T-helper 2 cell treated with Interferon-gamma antibody and Interleukin-4, amounts not matched to agents 5 μg/mL and 100 μg/mL, for 36 hours (primary cell): ENCODE data around the gene PDF.
A peak's percentile ranks its signal among the peaks of the same experiment; 100 is the strongest.

Source experiments
- DNase-seq: peaks from one replicate; pipeline ENCODE4 v3.0.0; 2021; ENCODE audit warnings: low spot score
- H3K27ac Mint-ChIP-seq: one replicate; pipeline ENCODE4 v1.8.0; 2021; ENCODE audit warnings: mild to moderate bottlenecking, mixed read lengths
- H3K27me3 Mint-ChIP-seq: one replicate; pipeline ENCODE4 v1.8.0; 2021; ENCODE audit warnings: low read depth, mixed read lengths
- H3K36me3 Mint-ChIP-seq: one replicate; pipeline ENCODE4 v1.8.0; 2021; ENCODE audit warnings: low read depth, mixed read lengths
- H3K4me1 Mint-ChIP-seq: one replicate; pipeline ENCODE4 v1.8.0; 2021; ENCODE audit warnings: low read depth, mixed read lengths
- H3K4me3 Mint-ChIP-seq: one replicate; pipeline ENCODE4 v1.8.0; 2022; ENCODE audit warnings: mild to moderate bottlenecking, moderate library complexity, mixed read lengths
- H3K9me3 Mint-ChIP-seq: one replicate; pipeline ENCODE4 v1.8.0; 2021; ENCODE audit warnings: mixed read lengths

Gene PDF

GRCh38 chr16:69327585-69328310 is 2.6 kb downstream of the PDF start:
- no peak for DNase-seq
- Mint-ChIP-seq H3K4me3 (peak overlapping the region; percentile 84), H3K27ac (no peak overlapping the region), H3K9me3 (no peaks in the 10 kb centered on the region), H3K4me1 (peaks cover 34% of the 10 kb centered on the region), H3K27me3 (no peaks in the 10 kb centered on the region), H3K36me3 (peaks cover 54% of the 10 kb centered on the region)

DNA sequence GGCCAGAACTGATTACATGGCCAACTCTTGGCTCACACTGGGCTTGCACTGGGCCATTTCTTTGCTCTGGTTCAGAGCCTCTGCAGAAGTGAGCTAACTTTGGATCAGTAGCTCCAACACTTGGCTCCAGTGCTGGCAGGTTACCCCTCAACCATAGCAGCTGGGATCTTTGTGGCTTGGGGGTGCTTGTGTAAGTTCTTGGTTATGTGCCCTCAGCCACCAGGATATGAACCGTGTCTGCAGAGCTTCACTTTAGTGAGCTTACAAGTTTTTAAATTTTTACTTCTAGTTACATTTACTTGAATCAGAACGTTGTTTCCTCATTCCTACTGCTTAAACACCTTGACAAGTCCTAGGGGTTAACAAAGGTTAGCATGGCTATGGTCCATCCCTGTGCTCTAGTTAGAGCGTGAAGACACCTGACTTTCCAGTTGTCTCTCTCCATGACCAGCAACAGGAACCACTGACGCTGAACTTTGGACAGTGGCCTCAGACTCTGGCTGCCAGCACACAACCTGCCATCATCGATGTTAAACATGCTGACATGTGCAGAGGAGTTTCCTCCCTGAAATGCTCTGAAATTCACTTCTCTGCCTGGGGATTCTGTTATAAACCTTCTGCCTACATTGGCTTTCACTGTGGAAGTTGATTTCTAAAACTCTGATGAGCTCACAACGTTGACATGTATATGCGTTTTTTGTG is 4.1 kb downstream of the PDF start:
- no peaks in the 10 kb centered on the region for H3K9me3 Mint-ChIP-seq
- peaks cover 30% of the 10 kb centered on the region for H3K4me1 Mint-ChIP-seq
- peak overlapping the region; percentile 10 for H3K4me3 Mint-ChIP-seq

GRCh38 chr16:69325784-69326171 is 4.6 kb downstream of the PDF start:
- no peak for DNase-seq
- peaks cover 60% of the 10 kb centered on the region for H3K36me3 Mint-ChIP-seq
- no peaks in the 10 kb centered on the region for H3K9me3 Mint-ChIP-seq
- peaks cover 30% of the 10 kb centered on the region for H3K4me1 Mint-ChIP-seq
- peak overlapping the region; percentile 10 for H3K4me3 Mint-ChIP-seq
- no peak overlapping the region for H3K27ac Mint-ChIP-seq
- H3K27me3 Mint-ChIP-seq: no peaks in the 10 kb centered on the region

More for the DNA sequence above, 4.1 kb downstream of the PDF start:
- Mint-ChIP-seq H3K36me3 (peaks cover 58% of the 10 kb centered on the region), H3K27me3 (no peaks in the 10 kb centered on the region), H3K27ac (no peak overlapping the region)
- no peak for DNase-seq

DNA sequence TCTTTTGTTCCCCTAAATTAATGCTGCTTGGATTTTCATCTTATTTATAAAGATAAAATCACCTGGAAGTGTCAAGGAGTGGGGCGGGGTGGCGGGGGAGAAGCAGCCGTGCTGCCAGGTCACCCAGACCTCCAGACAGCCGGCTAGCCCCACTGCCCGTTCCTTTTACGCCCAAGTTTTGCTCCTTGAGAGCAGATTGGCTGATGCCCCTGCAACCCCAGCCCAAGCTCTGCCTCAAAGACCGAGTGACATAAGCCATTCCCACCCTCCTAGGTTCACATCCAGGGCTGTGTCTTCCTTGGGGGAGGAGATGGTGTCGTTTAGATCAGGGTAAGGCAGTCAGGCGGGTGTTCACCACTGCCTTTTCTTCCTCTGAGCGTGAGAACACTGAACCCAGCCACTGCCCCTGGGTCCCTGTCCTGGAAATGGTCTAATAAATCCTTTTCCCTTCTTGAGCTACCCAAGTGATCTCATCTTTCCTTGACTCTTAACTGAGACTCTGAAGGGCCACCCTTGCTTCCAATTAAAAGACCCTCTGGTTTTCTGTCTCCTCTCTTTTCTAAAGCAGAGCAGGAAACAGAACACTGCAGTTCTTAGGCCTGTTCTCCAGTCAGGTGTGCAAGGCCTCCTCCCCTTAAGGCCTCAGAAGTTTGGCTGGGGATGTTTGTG is 5.7 kb downstream of the PDF start:
- Mint-ChIP-seq H3K27ac (no peak overlapping the region), H3K4me3 (no peak overlapping the region), H3K9me3 (no peaks in the 10 kb centered on the region), H3K36me3 (peaks cover 64% of the 10 kb centered on the region), H3K4me1 (peaks cover 30% of the 10 kb centered on the region), H3K27me3 (no peaks in the 10 kb centered on the region)
- no peak for DNase-seq

- H3K27ac Mint-ChIP-seq: no peak overlapping the region
- no peak overlapping the region for H3K4me3 Mint-ChIP-seq
- peaks cover 65% of the 10 kb centered on the region for H3K36me3 Mint-ChIP-seq
- no peak for DNase-seq
- peaks cover 25% of the 10 kb centered on the region for H3K4me1 Mint-ChIP-seq
- no peaks in the 10 kb centered on the region for H3K27me3 Mint-ChIP-seq
- no peaks in the 10 kb centered on the region for H3K9me3 Mint-ChIP-seq
Observed at GRCh38 chr16:69324013-69324531, 6.3 kb downstream of the PDF start.

DNA sequence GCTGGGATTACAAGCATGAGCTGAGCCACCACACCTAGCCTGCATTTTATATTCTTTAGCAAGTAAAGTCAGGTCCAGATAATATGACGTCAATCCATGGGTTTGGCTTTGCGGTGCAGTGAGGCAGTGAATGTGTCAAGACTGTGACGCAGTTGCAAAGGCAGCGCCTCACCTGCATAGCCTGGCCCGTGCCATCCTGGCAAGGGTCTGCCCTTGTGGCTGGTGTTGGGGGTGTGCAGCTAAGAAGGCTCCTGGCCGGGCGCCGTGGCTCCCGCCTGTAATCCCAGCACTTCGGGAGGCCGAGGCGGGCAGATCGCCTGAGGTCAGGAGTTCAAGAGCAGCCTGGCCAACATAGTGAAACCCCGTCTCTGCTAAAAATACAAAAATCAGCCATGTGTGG is 7.0 kb downstream of the PDF start:
- no peak overlapping the region for H3K4me3 Mint-ChIP-seq
- no peaks in the 10 kb centered on the region for H3K27me3 Mint-ChIP-seq
- no peak overlapping the region for H3K27ac Mint-ChIP-seq
- peaks cover 18% of the 10 kb centered on the region for H3K4me1 Mint-ChIP-seq
- H3K9me3 Mint-ChIP-seq: no peaks in the 10 kb centered on the region
- H3K36me3 Mint-ChIP-seq: peaks cover 60% of the 10 kb centered on the region
- DNase-seq: no peak

GRCh38 chr16:69322343-69322742 is 8.0 kb downstream of the PDF start:
- Mint-ChIP-seq H3K9me3 (no peaks in the 10 kb centered on the region), H3K27me3 (no peaks in the 10 kb centered on the region), H3K27ac (no peak overlapping the region), H3K4me1 (peaks cover 14% of the 10 kb centered on the region), H3K4me3 (no peak overlapping the region), H3K36me3 (peaks cover 58% of the 10 kb centered on the region)
- no peak for DNase-seq

DNA sequence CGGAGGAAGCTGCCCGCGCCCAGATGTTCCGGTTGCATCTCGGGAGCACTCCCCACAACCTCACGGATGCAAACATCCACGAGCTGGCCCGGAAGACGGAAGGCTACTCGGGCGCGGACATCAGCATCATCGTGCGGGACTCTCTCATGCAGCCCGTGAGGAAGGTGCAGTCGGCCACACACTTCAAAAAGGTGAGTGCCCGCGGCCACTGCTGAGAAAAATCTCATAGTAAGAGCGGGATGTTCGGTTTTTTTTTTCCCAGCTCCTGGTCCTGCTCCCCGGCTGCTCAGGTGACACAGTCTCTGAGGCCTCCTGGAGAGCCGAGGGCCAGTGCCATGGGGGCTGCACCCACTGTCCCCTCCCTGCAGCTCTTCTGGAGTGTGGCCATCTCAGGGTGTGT is 9.3 kb downstream of the PDF start:
- Mint-ChIP-seq H3K4me3 (no peak overlapping the region), H3K9me3 (no peaks in the 10 kb centered on the region), H3K27me3 (no peaks in the 10 kb centered on the region), H3K4me1 (peaks cover 4% of the 10 kb centered on the region), H3K36me3 (peaks cover 56% of the 10 kb centered on the region), H3K27ac (no peak overlapping the region)
- DNase-seq: no peak

DNA sequence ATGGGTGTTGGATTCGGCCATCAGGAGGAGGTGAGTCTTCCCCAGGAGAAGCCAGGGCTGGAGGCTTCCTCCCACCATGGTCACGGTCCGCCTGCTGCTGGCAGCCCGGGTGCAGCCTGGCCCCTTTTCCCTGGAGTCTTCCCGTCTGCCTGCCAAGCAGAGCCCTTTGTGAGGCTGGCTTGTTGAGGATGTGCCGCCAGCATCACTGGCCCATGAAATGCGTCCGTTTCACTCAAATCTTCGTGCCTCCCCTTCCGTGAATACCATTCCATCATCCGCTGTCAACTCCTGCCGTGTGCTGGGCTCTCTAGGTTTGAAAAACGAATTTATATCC is 9.7 kb downstream of the PDF start:
- Mint-ChIP-seq H3K27me3 (no peaks in the 10 kb centered on the region), H3K9me3 (no peaks in the 10 kb centered on the region), H3K4me3 (no peak overlapping the region), H3K27ac (no peak overlapping the region), H3K36me3 (peaks cover 55% of the 10 kb centered on the region), H3K4me1 (peaks cover under 1% of the 10 kb centered on the region)
- DNase-seq: no peak

DNA sequence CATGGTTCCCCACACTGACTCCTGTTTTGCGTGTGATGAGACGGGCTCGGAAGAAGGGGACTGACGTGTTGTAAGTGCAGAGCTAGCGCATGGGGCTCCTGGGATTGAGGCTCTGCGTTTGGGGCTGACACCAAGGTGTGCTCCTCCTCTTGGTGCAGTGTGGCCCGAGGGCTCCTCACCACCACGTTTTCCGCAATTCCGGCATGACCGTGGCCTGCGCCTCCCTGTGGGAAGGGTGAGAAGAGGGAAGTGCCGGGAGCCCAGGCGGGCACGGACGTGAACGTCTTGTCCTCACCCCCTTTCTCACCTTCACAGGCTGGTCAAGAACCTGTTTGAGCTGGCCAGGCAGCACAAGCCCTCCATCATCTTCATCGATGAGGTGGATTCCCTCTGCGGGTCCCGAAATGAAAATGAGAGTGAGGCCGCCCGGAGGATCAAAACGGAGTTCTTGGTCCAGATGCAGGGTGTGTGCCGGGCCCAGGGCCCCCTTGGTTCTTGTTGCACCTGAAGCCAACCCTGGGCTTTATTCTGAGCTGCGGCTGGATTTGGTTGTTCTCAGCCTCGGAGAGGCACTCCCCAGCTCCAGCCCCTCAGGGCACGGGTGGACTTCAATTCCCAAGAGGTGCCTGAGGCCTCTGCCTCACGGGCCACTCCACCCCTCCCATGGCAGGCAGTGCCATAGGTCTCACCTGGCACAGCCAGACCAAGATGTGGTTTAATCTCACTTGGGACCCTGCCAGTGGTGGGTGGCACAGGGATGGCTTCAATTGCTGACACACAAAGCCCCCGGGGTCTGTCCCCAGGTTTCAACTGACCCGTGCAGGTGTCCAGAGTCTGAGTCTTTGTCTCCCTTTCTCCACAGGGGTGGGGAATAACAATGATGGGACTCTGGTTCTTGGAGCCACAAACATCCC is 10.3 kb downstream of the PDF start:
- Mint-ChIP-seq H3K36me3 (peaks cover 53% of the 10 kb centered on the region), H3K4me3 (no peak overlapping the region), H3K27ac (no peak overlapping the region), H3K4me1 (no peaks in the 10 kb centered on the region), H3K9me3 (no peaks in the 10 kb centered on the region), H3K27me3 (no peaks in the 10 kb centered on the region)
- DNase-seq: no peak

- H3K36me3 Mint-ChIP-seq: peaks cover 49% of the 10 kb centered on the region
Observed at GRCh38 chr16:69319381-69319780, 11.0 kb downstream of the PDF start.

DNA sequence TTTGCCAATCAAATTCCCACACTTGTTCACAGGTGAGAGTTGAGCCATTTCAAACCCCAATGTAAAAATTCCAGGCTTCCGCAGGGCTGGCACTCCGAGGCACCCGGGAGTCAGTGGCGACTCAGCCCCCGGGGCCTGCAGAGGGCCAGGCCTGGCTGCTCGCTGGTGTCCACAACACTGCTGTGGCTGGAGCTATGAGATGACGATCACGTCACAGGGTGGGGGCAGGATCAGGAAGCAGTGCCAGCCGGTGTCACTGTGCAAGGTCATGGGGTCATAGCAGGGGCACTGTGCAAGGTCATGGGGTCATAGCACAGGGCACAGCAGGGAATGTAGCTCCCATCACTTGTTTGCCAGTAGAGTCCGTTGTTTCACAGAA is 11.5 kb downstream of the PDF start:
- H3K4me1 Mint-ChIP-seq: no peaks in the 10 kb centered on the region
- H3K9me3 Mint-ChIP-seq: no peaks in the 10 kb centered on the region
- H3K36me3 Mint-ChIP-seq: peaks cover 51% of the 10 kb centered on the region
- no peak for DNase-seq
- H3K27ac Mint-ChIP-seq: no peak overlapping the region
- no peaks in the 10 kb centered on the region for H3K27me3 Mint-ChIP-seq
- no peak overlapping the region for H3K4me3 Mint-ChIP-seq

More at GRCh38 chr16:69319381-69319780, 11.0 kb downstream of the PDF start:
- Mint-ChIP-seq H3K27me3 (no peaks in the 10 kb centered on the region), H3K9me3 (no peaks in the 10 kb centered on the region), H3K4me3 (no peak overlapping the region), H3K27ac (no peak overlapping the region), H3K4me1 (no peaks in the 10 kb centered on the region)
- DNase-seq: no peak

- Mint-ChIP-seq H3K4me1 (peaks cover 3% of the 10 kb centered on the region), H3K36me3 (peaks cover 53% of the 10 kb centered on the region), H3K4me3 (no peak overlapping the region), H3K9me3 (no peaks in the 10 kb centered on the region), H3K27ac (no peak overlapping the region), H3K27me3 (no peaks in the 10 kb centered on the region)
- DNase-seq: no peak
Observed at GRCh38 chr16:69318177-69318910, 12.0 kb downstream of the PDF start.
